Liver (tissue), 9 donors: Measurements from ENCODE around the gene MTHFD1L. TPM values are rescaled to one million over a fixed set of nuclear protein-coding genes. Genes with fewer than 3 reads are reported as not detected.

Source experiments
- DNase-seq: peaks from one replicate; pipeline ENCODE4 v3.0.0-alpha.2; 2017; ENCODE audit warnings: low spot score
- H3K27ac ChIP-seq, 2 donors: one replicate each; pipeline ENCODE4 v1.7.0; 2013; ENCODE audit warnings: inconsistent platforms in 2 of 2, low read length in 2 of 2, control low read depth in 1 of 2, low read depth in 1 of 2, mild to moderate bottlenecking in 1 of 2
- H3K27me3 ChIP-seq, 4 donors: one replicate each; pipeline versions ENCODE4 v1.6.1 to v1.7.0; 2013; ENCODE audit warnings: low read length in 3 of 4, inconsistent platforms in 1 of 4, mild to moderate bottlenecking in 1 of 4, moderate library complexity in 1 of 4; ENCODE audit not compliant: control insufficient read depth in 4 of 4, insufficient read depth in 4 of 4
- H3K36me3 ChIP-seq, 4 donors: one replicate each; pipeline versions ENCODE4 v1.6.1 to v1.7.0; 2013; ENCODE audit warnings: low read length in 3 of 4, mild to moderate bottlenecking in 3 of 4, low read depth in 1 of 4, moderate library complexity in 1 of 4; ENCODE audit not compliant: control insufficient read depth in 4 of 4, insufficient read depth in 3 of 4
- H3K4me1 ChIP-seq, 4 donors: one replicate each; pipeline versions ENCODE4 v1.6.1 to v1.7.0; 2013; ENCODE audit warnings: low read length in 3 of 4, mild to moderate bottlenecking in 3 of 4, moderate library complexity in 1 of 4; ENCODE audit not compliant: control insufficient read depth in 4 of 4, insufficient read depth in 4 of 4
- H3K4me3 ChIP-seq, 3 donors: one replicate each; pipeline versions ENCODE4 v1.6.1 to v1.7.0; 2013; ENCODE audit warnings: low read length in 3 of 3, control low read depth in 1 of 3, low read depth in 1 of 3, mild to moderate bottlenecking in 1 of 3
- H3K9ac ChIP-seq, 2 donors: one replicate each; pipeline ENCODE4 v1.7.0; 2013; ENCODE audit warnings: low read length in 2 of 2, mild to moderate bottlenecking in 2 of 2, moderate library complexity in 2 of 2, control low read depth in 1 of 2, low read depth in 1 of 2
- H3K9me3 ChIP-seq, 4 donors: one replicate each; pipeline versions ENCODE4 v1.6.1 to v1.7.0; 2013; ENCODE audit warnings: low read length in 3 of 4; ENCODE audit not compliant: control insufficient read depth in 4 of 4
- EGR1 ChIP-seq, 2 donors: IDR thresholded peaks; 2 replicates each; pipeline ENCODE4 v1.6.1; 2016 to 2018; ENCODE audit warnings: antibody characterized with exemption in 2 of 2, low read depth in 2 of 2
- FOXA1 ChIP-seq: IDR thresholded peaks from 2 replicates; pipeline ENCODE4 v1.6.1; 2016; ENCODE audit warnings: antibody characterized with exemption
- FOXA2 ChIP-seq: IDR thresholded peaks from 2 replicates; pipeline ENCODE4 v1.6.1; 2016; ENCODE audit warnings: antibody characterized with exemption
- GABPA ChIP-seq, 2 donors: IDR thresholded peaks in 1 of 2; conservative IDR thresholded peaks in 1 of 2; 2 replicates each; pipeline ENCODE4 v1.6.1; 2016; ENCODE audit warnings: antibody characterized with exemption in 2 of 2, mild to moderate bottlenecking in 1 of 2, moderate library complexity in 1 of 2
- HNF4G ChIP-seq: IDR thresholded peaks from 2 replicates; pipeline ENCODE4 v1.6.1; 2016; ENCODE audit warnings: antibody characterized with exemption
- JUND ChIP-seq, 2 donors: IDR thresholded peaks; 2 replicates each; pipeline ENCODE4 v1.6.1; 2016; ENCODE audit warnings: antibody characterized with exemption in 2 of 2
- NR2F2 ChIP-seq: IDR thresholded peaks from 2 replicates; pipeline ENCODE4 v1.6.1; 2016; ENCODE audit warnings: antibody characterized with exemption
- RAD21 ChIP-seq, 2 donors: IDR thresholded peaks; 2 replicates each; pipeline ENCODE4 v1.6.1; 2016; ENCODE audit warnings: antibody characterized with exemption in 2 of 2, mild to moderate bottlenecking in 2 of 2
- TAF1 ChIP-seq: conservative IDR thresholded peaks from 2 replicates; pipeline ENCODE4 v1.6.1; 2016; ENCODE audit warnings: antibody characterized with exemption, mild to moderate bottlenecking
- ZBTB33 ChIP-seq: IDR thresholded peaks from 2 replicates; pipeline ENCODE4 v1.6.1; 2016; ENCODE audit warnings: antibody characterized with exemption
- WGBS: extraction: QIAGEN DNeasy Blood & Tissue Kit; methylation state at CpG from one replicate; pipeline ENCODE4 v1.1.7; 2013; 5-methylcytosine and 5-hydroxymethylcytosine counted together
- polyA plus RNA-seq, 2 donors: library from polyadenylated mRNA; stranded (reverse) in 1 of 2; unstranded in 1 of 2; fragments of 200-250 nt in 1 of 2; fragments of >200 nt in 1 of 2; fragmentation: Nextera tagmentation in 1 of 2; extraction: Ambion mirVana in 1 of 2; gene quantifications; one replicate each; pipeline versions ENCODE4 v1.2.1 to v1.2.3, GENCODE V29; 2013 to 2015
- total RNA-seq, 2 donors: library from RNA; depleted of rRNA; stranded (reverse); fragments of >200 nt; gene quantifications; one replicate each; pipeline ENCODE4 v1.2.3, GENCODE V29; 2014
- TF ChIP-seq, protein P1 (sequence below): IDR thresholded peaks from 2 replicates; pipeline ENCODE4 v1.6.1; 2016; ENCODE audit warnings: antibody characterized with exemption
- TF ChIP-seq, protein P2 (sequence below): fragments of 150-350 bp; IDR thresholded peaks from 2 replicates; pipeline ENCODE4 v1.5.1; 2017; ENCODE audit warnings: improper control_type of control experiment, low read depth, low read length; ENCODE audit not compliant: missing input control
- TF ChIP-seq, protein P3 (sequence below): IDR thresholded peaks from 2 replicates; pipeline ENCODE4 v1.6.1; 2016; ENCODE audit warnings: antibody characterized with exemption
- donor health status: healthy.
- donor health status: healthy.
- donor health status: healthy.
- donor health status: healthy.
- donor health status: healthy.

The MTHFD1L gene
- total and polyA plus RNA-seq, 4 donors = 2.0 to 7.7 (median 2.8) TPM

DNA sequence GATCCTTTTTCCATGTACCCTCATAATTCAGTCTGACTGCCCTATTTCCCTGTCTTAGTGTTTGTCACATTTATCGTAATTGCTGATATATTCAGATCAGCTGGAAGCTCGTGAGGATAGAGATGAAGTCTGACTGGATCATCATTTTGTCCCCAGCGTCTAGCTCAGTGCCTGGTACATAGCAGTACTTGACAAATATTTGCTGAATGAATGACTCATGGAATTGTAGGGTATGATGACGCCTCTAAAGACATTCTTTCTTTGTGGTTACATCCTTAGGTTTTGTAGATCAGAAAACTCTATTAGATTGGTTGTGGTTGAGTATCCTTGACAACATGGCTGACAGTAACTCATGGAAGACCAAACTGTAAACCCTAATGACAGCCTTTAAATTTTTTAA is 68.9 kb downstream of the MTHFD1L start:
- Histone ChIP-seq H3K9ac (no peak overlapping the region), H3K4me1 (no peaks in the 10 kb centered on the region)
- WGBS = 98% methylated on average over 4 of the region's 4 CpGs

DNA sequence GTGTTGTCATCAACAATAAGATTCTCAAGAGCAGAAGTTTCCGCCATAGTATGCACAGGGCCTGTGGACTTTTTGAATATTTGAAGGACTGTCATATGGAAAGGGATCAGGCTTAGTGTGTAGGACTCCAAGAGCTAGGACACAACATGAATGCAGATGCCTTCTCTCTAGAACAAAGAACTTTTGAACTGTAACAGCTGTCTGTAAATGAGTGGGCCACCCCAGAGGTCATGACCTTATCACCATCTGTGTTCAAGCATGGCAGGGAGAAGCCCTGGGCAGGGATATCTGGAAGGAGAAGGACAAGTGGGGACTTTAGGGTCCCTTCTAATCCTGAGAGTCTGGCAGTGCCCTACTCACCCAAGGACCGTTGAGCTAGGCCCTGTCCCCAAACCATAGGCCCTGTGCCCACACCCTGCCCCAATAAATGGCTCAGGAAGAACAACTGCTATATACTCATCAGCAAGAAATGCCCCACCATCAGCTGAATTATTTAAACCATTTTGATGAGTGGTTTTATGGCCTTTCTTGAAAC is 70.6 kb downstream of the MTHFD1L start:
- Histone ChIP-seq H3K9me3 (no peaks in the 10 kb centered on the region), H3K9ac (no peak overlapping the region), H3K27me3 (no peaks in the 10 kb centered on the region), H3K4me3 (no peak overlapping the region), H3K27ac (no peak overlapping the region), H3K36me3 (no peaks in the 10 kb centered on the region), H3K4me1 (no peaks in the 10 kb centered on the region)
- TF ChIP-seq, protein P1, sequence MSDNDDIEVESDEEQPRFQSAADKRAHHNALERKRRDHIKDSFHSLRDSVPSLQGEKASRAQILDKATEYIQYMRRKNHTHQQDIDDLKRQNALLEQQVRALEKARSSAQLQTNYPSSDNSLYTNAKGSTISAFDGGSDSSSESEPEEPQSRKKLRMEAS = no peak
- TF ChIP-seq RAD21 (IDR thresholded peaks at IDR 0.05) (no peak), TAF1 (no peak), GABPA (IDR thresholded peaks at IDR 0.05 in 1 of 2, conservative IDR thresholded peaks at IDR 0.05 in 1 of 2) (no peak), HNF4G (no peak)
- DNase-seq = no peak
- WGBS = 96% methylated on average over 2 of the region's 2 CpGs

More for the DNA sequence above, 68.9 kb downstream of the MTHFD1L start:
- Histone ChIP-seq H3K27ac (no peak overlapping the region), H3K36me3 (no peaks in the 10 kb centered on the region), H3K4me3 (no peak overlapping the region), H3K27me3 (no peaks in the 10 kb centered on the region), H3K9me3 (no peaks in the 10 kb centered on the region)
- TF ChIP-seq ZBTB33 (no peak), RAD21 (IDR thresholded peaks at IDR 0.05) (no peak), GABPA (IDR thresholded peaks at IDR 0.05 in 1 of 2, conservative IDR thresholded peaks at IDR 0.05 in 1 of 2) (no peak), EGR1 (IDR thresholded peaks at IDR 0.05; ENCODE audit: low read depth in 2 of 2) (no peak), FOXA1 (no peak), JUND (IDR thresholded peaks at IDR 0.05) (no peak), NR2F2 (no peak), FOXA2 (no peak)
- TF ChIP-seq, protein P2, sequence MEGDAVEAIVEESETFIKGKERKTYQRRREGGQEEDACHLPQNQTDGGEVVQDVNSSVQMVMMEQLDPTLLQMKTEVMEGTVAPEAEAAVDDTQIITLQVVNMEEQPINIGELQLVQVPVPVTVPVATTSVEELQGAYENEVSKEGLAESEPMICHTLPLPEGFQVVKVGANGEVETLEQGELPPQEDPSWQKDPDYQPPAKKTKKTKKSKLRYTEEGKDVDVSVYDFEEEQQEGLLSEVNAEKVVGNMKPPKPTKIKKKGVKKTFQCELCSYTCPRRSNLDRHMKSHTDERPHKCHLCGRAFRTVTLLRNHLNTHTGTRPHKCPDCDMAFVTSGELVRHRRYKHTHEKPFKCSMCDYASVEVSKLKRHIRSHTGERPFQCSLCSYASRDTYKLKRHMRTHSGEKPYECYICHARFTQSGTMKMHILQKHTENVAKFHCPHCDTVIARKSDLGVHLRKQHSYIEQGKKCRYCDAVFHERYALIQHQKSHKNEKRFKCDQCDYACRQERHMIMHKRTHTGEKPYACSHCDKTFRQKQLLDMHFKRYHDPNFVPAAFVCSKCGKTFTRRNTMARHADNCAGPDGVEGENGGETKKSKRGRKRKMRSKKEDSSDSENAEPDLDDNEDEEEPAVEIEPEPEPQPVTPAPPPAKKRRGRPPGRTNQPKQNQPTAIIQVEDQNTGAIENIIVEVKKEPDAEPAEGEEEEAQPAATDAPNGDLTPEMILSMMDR = no peak
- TF ChIP-seq, protein P3, sequence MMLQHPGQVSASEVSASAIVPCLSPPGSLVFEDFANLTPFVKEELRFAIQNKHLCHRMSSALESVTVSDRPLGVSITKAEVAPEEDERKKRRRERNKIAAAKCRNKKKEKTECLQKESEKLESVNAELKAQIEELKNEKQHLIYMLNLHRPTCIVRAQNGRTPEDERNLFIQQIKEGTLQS = no peak
- TF ChIP-seq, protein P1 = no peak
- DNase-seq = no peak
